Activated B cell treated with CpG ODN at 0.5 μM for 24 hours (primary cell): ENCODE results near the gene MRPL14. TPM values are rescaled to one million over a fixed set of nuclear protein-coding genes. Genes with fewer than 3 reads are reported as not detected.

Source experiments
- ATAC-seq: fragments of 200-7000 bp; cut with Tn5 transposase; one replicate; pipeline ENCODE4 v1.10.0; 2021; ENCODE audit warnings: low read depth, mild to moderate bottlenecking, moderate library complexity
- CTCF ChIA-PET: fragments of 350-600 bp; sonication (Branson Sonifier 250); formaldehyde crosslinking; loops from one replicate; lab custom pipeline; 2021; ENCODE audit warnings: antibody characterized with exemption; lab: Charles Lee
- POLR2A ChIA-PET: fragments of 350-600 bp; sonication (Branson Sonifier 250); formaldehyde crosslinking; loops from one replicate; lab custom pipeline; 2021; ENCODE audit warnings: antibody characterized with exemption; lab: Charles Lee
- DNase-seq: peaks from one replicate; pipeline ENCODE4 v3.0.0; 2022
- H3K27ac Mint-ChIP-seq: one replicate; pipeline ENCODE4 v1.8.0; 2020; ENCODE audit warnings: mixed read lengths
- H3K27me3 Mint-ChIP-seq: one replicate; pipeline ENCODE4 v1.8.0; 2021; ENCODE audit warnings: mixed read lengths
- H3K36me3 Mint-ChIP-seq: one replicate; pipeline ENCODE4 v1.8.0; 2021; ENCODE audit warnings: low read depth, mixed read lengths
- H3K4me1 Mint-ChIP-seq: one replicate; pipeline ENCODE4 v1.8.0; 2021; ENCODE audit warnings: mixed read lengths
- H3K4me3 Mint-ChIP-seq: one replicate; pipeline ENCODE4 v1.8.0; 2020; ENCODE audit warnings: mild to moderate bottlenecking, mixed read lengths
- H3K9me3 Mint-ChIP-seq: one replicate; pipeline ENCODE4 v1.8.0; 2020; ENCODE audit warnings: mixed read lengths
- intact Hi-C: fragments of 100-400 bp; cut with micrococcal nuclease; formaldehyde crosslinking; loops from one replicate; pipeline ENCODE4 v1.15.1; 2024
- total RNA-seq: library from RNA; stranded (reverse); gene quantifications from 2 replicates; pipeline ENCODE4 v1.2.3, GENCODE V29; 2022
- TF ChIP-seq, protein P1 (sequence below): fragments of 200-600 bp; IDR thresholded peaks from one replicate; pipeline ENCODE4 v1.8.0; 2022; ENCODE audit warnings: antibody characterized with exemption, mild to moderate bottlenecking

The MRPL14 gene
- total RNA-seq, 1 donor from 2014 or later = 45.5 TPM

DNA sequence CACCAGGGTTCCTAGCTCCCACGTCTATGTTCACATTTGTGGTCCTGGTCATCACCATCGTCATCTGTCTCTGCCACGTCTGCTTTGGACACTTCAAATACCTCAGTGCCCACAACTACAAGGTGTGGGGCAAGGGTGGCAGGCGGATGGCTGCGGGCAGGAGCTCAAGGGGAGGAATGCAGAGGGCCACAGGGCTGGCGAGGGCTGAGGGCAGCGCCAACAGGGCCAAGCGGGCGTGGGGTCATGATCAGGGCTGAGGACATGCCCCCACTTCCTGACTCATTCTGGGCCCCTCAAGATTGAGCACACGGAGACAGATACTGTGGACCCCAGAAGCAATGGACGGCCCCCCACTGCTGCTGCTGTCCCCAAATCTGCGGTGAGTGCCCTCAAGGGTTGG, 26.8 kb upstream of the MRPL14 start:
- no peaks in the 10 kb centered on the region for H3K27me3 Mint-ChIP-seq

DNA sequence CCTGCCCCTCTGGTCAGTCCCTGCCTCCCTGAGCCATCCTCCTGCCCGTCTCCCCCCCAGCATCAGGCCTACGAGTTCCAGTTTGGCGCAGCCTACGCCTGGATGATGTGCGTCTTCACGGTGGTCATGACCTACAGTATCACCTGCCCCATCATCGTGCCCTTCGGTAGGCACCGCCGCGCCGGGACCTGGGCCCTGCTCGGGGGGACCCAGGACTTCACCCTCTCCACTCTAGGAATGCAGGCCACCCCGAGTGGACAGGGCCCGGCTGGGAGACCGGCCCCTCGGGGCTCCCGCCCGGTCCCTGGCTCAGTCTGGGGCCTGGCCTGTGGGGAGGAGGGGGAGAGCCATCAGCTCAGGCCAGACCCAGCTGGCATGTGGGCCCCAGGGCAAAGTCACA, 25.3 kb upstream of the MRPL14 start:
- H3K9me3 Mint-ChIP-seq = no peaks in the 10 kb centered on the region
- no peak overlapping the region for H3K27ac Mint-ChIP-seq
- H3K4me3 Mint-ChIP-seq = no peak overlapping the region
- peaks cover 5% of the 10 kb centered on the region for H3K4me1 Mint-ChIP-seq
- H3K36me3 Mint-ChIP-seq = peaks cover 18% of the 10 kb centered on the region
- no peak for ATAC-seq
- H3K27me3 Mint-ChIP-seq = no peaks in the 10 kb centered on the region
- DNase-seq = no peak
- POLR2A ChIA-PET = no interaction called here
- CTCF ChIA-PET = interaction anchor here (2.4 kb wide), 1 partner anchor 55 kb away, joined by 18 read pairs; no protein-coding TSS in a partner anchor
- TF ChIP-seq, protein P1, sequence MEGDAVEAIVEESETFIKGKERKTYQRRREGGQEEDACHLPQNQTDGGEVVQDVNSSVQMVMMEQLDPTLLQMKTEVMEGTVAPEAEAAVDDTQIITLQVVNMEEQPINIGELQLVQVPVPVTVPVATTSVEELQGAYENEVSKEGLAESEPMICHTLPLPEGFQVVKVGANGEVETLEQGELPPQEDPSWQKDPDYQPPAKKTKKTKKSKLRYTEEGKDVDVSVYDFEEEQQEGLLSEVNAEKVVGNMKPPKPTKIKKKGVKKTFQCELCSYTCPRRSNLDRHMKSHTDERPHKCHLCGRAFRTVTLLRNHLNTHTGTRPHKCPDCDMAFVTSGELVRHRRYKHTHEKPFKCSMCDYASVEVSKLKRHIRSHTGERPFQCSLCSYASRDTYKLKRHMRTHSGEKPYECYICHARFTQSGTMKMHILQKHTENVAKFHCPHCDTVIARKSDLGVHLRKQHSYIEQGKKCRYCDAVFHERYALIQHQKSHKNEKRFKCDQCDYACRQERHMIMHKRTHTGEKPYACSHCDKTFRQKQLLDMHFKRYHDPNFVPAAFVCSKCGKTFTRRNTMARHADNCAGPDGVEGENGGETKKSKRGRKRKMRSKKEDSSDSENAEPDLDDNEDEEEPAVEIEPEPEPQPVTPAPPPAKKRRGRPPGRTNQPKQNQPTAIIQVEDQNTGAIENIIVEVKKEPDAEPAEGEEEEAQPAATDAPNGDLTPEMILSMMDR = no peak
- intact Hi-C loops = loop anchor here (1.0 to 10.0 kb wide), 2 partner anchors 56 to 428 kb away; no protein-coding TSS in a partner anchor

More for the DNA sequence above, 26.8 kb upstream of the MRPL14 start:
- ATAC-seq = no peak
- H3K4me3 Mint-ChIP-seq = no peak overlapping the region
- POLR2A ChIA-PET = no interaction called here
- H3K9me3 Mint-ChIP-seq = no peaks in the 10 kb centered on the region
- H3K27ac Mint-ChIP-seq = no peak overlapping the region
- DNase-seq = no peak
- intact Hi-C loops = loop anchor here (10.0 kb wide), 1 partner anchor 429 kb away; no protein-coding TSS in a partner anchor
- CTCF ChIA-PET = interaction anchor here (2.4 kb wide), 1 partner anchor 57 kb away, joined by 18 read pairs; no protein-coding TSS in a partner anchor
- H3K36me3 Mint-ChIP-seq = peaks cover 6% of the 10 kb centered on the region
- peaks cover 5% of the 10 kb centered on the region for H3K4me1 Mint-ChIP-seq
- TF ChIP-seq, protein P1 = no peak

DNA sequence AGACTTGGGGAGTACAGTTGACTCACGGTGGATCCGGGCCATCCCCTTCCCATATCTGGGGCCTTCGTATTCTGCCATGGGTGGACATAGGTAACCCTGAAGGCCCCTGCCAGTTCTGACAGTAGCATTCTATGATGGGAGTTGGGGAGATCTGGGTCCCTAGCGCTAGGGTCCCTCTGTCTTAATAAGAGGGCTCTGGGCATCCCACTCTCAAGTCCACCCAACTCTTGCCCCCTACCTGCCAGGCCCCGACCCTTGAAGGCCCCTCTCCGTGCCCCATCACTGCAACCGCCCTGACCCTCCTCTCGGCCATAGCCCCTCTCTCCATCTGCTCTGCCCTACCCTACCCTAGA, 24.8 kb upstream of the MRPL14 start:
- H3K9me3 Mint-ChIP-seq = no peaks in the 10 kb centered on the region
- intact Hi-C loops = loop anchor here (1.0 to 10.0 kb wide), 2 partner anchors 56 to 427 kb away; no protein-coding TSS in a partner anchor
- ChIA-PET CTCF (interaction anchor here (1.1 to 2.3 kb wide), 4 partner anchors 54 to 190 kb away, joined by 3 to 25 read pairs (median 6); partner anchors contain the start of gene SPATS1), POLR2A (no interaction called here)
- H3K36me3 Mint-ChIP-seq = peaks cover 23% of the 10 kb centered on the region
- TF ChIP-seq, protein P1 = no peak
- H3K4me3 Mint-ChIP-seq = no peak overlapping the region
- H3K4me1 Mint-ChIP-seq = peaks cover 5% of the 10 kb centered on the region
- no peaks in the 10 kb centered on the region for H3K27me3 Mint-ChIP-seq
- DNase-seq (no peak), ATAC-seq (no peak)
- no peak overlapping the region for H3K27ac Mint-ChIP-seq

DNA sequence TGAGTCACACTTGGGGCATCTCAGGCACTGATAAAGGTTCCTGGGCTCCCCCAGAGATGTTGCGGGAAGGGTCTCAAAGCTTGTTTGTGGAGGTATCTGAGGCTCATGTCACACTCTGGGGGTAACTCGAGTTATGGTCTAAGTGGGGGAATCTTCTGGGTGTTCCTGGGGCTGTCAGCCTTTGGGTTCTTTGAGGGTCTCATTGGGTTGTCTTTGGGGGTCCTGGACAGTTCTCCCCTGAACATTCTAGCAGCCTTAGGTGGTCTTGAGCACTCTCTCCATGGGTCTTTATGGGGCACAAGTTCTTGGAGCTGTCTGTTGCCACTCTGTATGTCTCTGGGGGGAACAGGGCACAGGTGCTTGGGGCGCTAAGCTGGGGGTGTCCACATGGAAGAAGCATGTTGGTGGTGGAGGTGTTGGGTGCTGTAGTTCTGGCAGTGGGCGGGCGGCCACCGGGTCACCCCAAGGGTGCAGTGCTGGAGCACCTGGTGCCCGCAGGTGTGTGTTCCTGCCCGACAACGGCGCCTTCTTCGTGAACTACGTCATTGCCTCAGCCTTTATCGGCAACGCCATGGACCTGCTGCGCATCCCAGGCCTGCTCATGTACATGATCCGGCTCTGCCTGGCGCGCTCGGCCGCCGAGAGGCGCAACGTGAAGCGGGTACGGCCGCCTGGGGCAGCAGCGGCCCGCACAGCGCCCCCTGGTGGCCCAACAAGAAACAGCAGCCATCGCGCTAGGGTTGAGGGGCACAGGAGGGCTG, 24.3 kb upstream of the MRPL14 start:
- POLR2A ChIA-PET = interaction anchor here (0.6 to 1.0 kb wide), 3 partner anchors 24 to 1344 kb away, joined by 3 to 5 read pairs (median 4); partner anchors contain the start of genes MRPL14 and TMEM63B
- intact Hi-C loops = loop anchor here (1.0 to 10.0 kb wide), 4 partner anchors 25 to 427 kb away; partner anchors contain the start of genes MRPL14 and TMEM63B
- CTCF ChIA-PET = interaction anchor here (0.7 to 2.3 kb wide), 5 partner anchors 20 to 191 kb away, joined by 3 to 25 read pairs (median 5); partner anchors contain the start of gene SPATS1
- Mint-ChIP-seq H3K27me3 (no peaks in the 10 kb centered on the region), H3K36me3 (peaks cover 28% of the 10 kb centered on the region), H3K4me3 (no peak overlapping the region), H3K27ac (no peak overlapping the region), H3K9me3 (no peaks in the 10 kb centered on the region), H3K4me1 (peaks cover 5% of the 10 kb centered on the region)
- TF ChIP-seq, protein P1 = peak; percentile 87
- ATAC-seq (peak; percentile 92), DNase-seq (peak; percentile 78)
